Breast epithelium (tissue), 4 donors: Measurements from ENCODE around the gene ZNF69. TPM values are rescaled to one million over a fixed set of nuclear protein-coding genes. Genes with fewer than 3 reads are reported as not detected.
A peak's percentile ranks its signal among the peaks of the same experiment; 100 is the strongest.
"Not testable (repeated sequence)": the region's sequence is repeated elsewhere in the genome, so short reads cannot be mapped to it uniquely, and the experiment has no call there.

Source experiments
- DNase-seq, 2 donors: peaks; one replicate each; pipeline ENCODE4 v3.0.0-alpha.2; 2019; ENCODE audit warnings: low spot score in 2 of 2
- H3K27ac ChIP-seq, 2 donors: fragments of 200-600 bp; sonication (generic) in 1 of 2; one replicate each; pipeline ENCODE4 v1.5.1; 2016 to 2019; ENCODE audit warnings: mild to moderate bottlenecking in 1 of 2
- H3K27me3 ChIP-seq, 2 donors: fragments of 200-600 bp; sonication (generic) in 1 of 2; one replicate each; pipeline versions ENCODE4 v1.5.1 to v1.6.0; 2017 to 2019; ENCODE audit warnings: control low read depth in 1 of 2, mild to moderate bottlenecking in 1 of 2
- H3K36me3 ChIP-seq: fragments of 200-600 bp; one replicate; pipeline ENCODE4 v1.5.1; 2019
- H3K4me1 ChIP-seq, 2 donors: fragments of 200-600 bp; sonication (generic); one replicate each; pipeline ENCODE4 v1.5.1; 2016 to 2019; ENCODE audit warnings: control low read depth in 1 of 2
- H3K4me3 ChIP-seq, 3 donors: fragments of 200-600 bp; sonication (generic); 1 replicate in 2 of 3; 2 replicates in 1 of 3; pipeline ENCODE4 v1.5.1; 2016 to 2019; ENCODE audit warnings: mild to moderate bottlenecking in 3 of 3, moderate library complexity in 2 of 3
- H3K9me3 ChIP-seq, 2 donors: fragments of 200-600 bp; sonication (generic) in 1 of 2; one replicate each; pipeline ENCODE4 v1.5.1; 2016 to 2019; ENCODE audit warnings: control low read depth in 1 of 2
- CTCF ChIP-seq, 3 donors: fragments of 450-650 bp; IDR thresholded peaks; one replicate each; pipeline ENCODE4 v1.5.1; 2016 to 2017; ENCODE audit warnings: antibody characterized with exemption in 3 of 3, mild to moderate bottlenecking in 3 of 3, moderate library complexity in 3 of 3
- POLR2A ChIP-seq: fragments of 450-650 bp; IDR thresholded peaks from one replicate; pipeline ENCODE4 v1.6.1; 2016; ENCODE audit warnings: antibody characterized with exemption, mild to moderate bottlenecking, moderate library complexity
- POLR2AphosphoS5 ChIP-seq, 3 donors: sonication (generic); formaldehyde crosslinking; IDR thresholded peaks; one replicate each; pipeline ENCODE4 v1.6.1; 2017; ENCODE audit warnings: antibody characterized with exemption in 3 of 3
- intact Hi-C: fragments of 100-400 bp; cut with DNase I; formaldehyde crosslinking; loops from one replicate; pipeline ENCODE4 v1.15.1; 2023; ENCODE audit warnings: low total_unique reads
- total RNA-seq, 3 donors: library from RNA; depleted of rRNA; stranded (reverse); fragments of >200 nt; gene quantifications; one replicate each; pipeline ENCODE4 v1.1.0, GENCODE V29; 2016

ZNF69 gene
- total RNA-seq, 3 donors from 2014 or later, result 16.3 to 26.1 (median 20.0) TPM

GRCh38 chr19:11927227-11927626 lies 39.6 kb downstream of the ZNF69 start:
- no peaks in the 10 kb centered on the region for H3K27me3 ChIP-seq
- intact Hi-C loops, result no loop called here
- no peak overlapping the region for H3K4me3 ChIP-seq
- H3K27ac ChIP-seq, result no peak overlapping the region
- TF ChIP-seq POLR2AphosphoS5 (IDR thresholded peaks at IDR 0.05) (no peak), POLR2A (no peak), CTCF (IDR thresholded peaks at IDR 0.05) (no peak)
- H3K4me1 ChIP-seq, result peaks cover 0 to 4% of the 10 kb centered on the region in 2 donors
- H3K9me3 ChIP-seq, result no peaks in the 10 kb centered on the region
- H3K36me3 ChIP-seq, result no peaks in the 10 kb centered on the region
- DNase-seq, result no peak

DNA sequence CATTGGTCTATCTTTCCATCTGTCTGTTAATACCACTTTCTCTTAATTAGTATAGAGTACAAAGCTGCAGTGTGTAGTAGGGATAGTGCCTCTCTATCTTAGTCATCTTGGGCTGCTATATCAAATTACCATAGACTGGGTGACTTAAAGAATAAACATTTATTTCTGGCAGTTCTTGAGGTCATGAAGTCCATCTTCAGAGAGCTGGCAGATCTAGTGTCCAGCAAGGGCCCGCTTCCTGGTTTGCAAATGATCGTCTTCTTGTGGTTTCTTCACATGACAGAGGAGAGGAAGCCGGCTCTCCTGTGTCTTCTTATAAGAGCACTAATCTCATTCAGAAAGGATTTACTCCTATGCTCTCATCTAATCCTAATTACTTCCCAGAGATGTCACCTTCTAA lies 43.5 kb downstream of the ZNF69 start:
- Histone ChIP-seq H3K4me1 (peaks cover 0 to 2% of the 10 kb centered on the region in 2 donors), H3K36me3 (no peaks in the 10 kb centered on the region), H3K27ac (no peak overlapping the region), H3K9me3 (peaks cover 22 to 23% of the 10 kb centered on the region in 2 donors), H3K4me3 (no peak overlapping the region), H3K27me3 (no peaks in the 10 kb centered on the region)
- DNase-seq, result no peak
- TF ChIP-seq POLR2A, result no peak
- TF ChIP-seq CTCF (IDR thresholded peaks at IDR 0.05), result no peak
- no peak for TF ChIP-seq POLR2AphosphoS5 (IDR thresholded peaks at IDR 0.05)
- intact Hi-C loops, result loop anchor here (10.0 kb wide), 1 partner anchor 54 kb away; no protein-coding TSS in a partner anchor

DNA sequence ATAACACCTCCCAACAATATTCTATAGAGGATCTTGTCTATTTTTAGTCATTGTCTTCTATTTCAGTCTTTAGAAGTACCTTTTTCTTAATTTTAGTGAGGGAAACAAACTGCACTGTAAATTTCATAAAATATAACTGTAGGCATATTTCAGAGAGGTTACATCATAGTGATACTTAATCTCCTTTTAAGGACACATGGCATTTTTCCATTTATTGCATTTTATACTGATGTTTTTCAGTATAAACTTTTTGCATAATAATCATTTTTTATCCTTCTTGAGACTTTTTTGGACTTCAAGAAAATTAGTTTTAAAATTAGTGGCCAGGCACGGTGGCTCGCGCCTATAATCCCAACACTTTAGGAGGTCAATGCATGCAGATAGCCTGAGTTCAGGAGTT lies 43.9 kb downstream of the ZNF69 start:
- Histone ChIP-seq H3K4me3 (no peak overlapping the region), H3K27ac (no peak overlapping the region), H3K36me3 (no peaks in the 10 kb centered on the region), H3K27me3 (no peaks in the 10 kb centered on the region), H3K4me1 (no peaks in the 10 kb centered on the region), H3K9me3 (peaks cover 23 to 24% of the 10 kb centered on the region in 2 donors)
- DNase-seq, result no peak
- TF ChIP-seq POLR2AphosphoS5 (IDR thresholded peaks at IDR 0.05) (no peak), POLR2A (no peak), CTCF (IDR thresholded peaks at IDR 0.05) (no peak)
- intact Hi-C loops, result loop anchor here (10.0 kb wide), 1 partner anchor 53 kb away; no protein-coding TSS in a partner anchor

- intact Hi-C loops, result loop anchor here (10.0 kb wide), 1 partner anchor 49 kb away; no protein-coding TSS in a partner anchor
- H3K9me3 ChIP-seq, result peaks cover 56 to 61% of the 10 kb centered on the region in 2 donors
- H3K27ac ChIP-seq, H3K36me3 ChIP-seq, H3K4me3 ChIP-seq, DNase-seq, H3K27me3 ChIP-seq, H3K4me1 ChIP-seq: not testable (repeated sequence)
These were observed 48.2 kb downstream of the ZNF69 start for GRCh38 chr19:11935829-11936228.

GRCh38 chr19:11938383-11938782 lies 50.8 kb downstream of the ZNF69 start:
- intact Hi-C loops, result loop anchor here (10.0 kb wide), 1 partner anchor 46 kb away; no protein-coding TSS in a partner anchor
- DNase-seq, H3K27ac ChIP-seq, H3K4me3 ChIP-seq, H3K4me1 ChIP-seq, H3K36me3 ChIP-seq, H3K27me3 ChIP-seq: not testable (repeated sequence)
- H3K9me3 ChIP-seq, result peaks cover 81 to 86% of the 10 kb centered on the region in 2 donors

DNA sequence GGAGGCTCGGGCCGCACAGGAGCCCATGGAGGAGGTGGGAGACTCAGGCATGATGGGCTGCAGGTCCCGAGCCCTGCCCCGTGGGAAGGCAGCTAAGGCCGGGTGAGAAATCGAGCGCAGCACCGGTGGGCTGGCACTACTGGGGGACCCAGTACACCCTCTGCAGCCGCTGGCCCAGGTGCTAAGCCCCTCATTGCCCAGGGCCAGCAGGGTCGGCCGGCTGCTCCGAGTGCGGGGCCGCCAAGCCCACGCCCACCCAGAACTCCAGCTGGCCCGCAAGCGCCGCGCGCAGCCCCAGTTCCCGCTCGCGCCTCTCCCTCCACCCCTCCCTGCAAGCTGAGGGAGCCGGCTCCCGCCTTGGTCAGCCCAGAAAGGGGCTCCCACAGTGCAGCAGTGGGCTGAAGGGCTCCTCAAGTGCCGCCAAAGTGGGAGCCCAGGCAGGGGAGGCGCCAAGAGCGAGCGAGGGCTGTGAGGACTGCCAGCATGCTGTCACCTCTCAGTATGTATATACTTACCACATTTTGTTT lies 53.8 kb downstream of the ZNF69 start:
- intact Hi-C loops, result not testable (repeated sequence)

More for the DNA sequence above, 53.8 kb downstream of the ZNF69 start:
- H3K4me1 ChIP-seq, H3K27ac ChIP-seq, DNase-seq, H3K27me3 ChIP-seq, H3K36me3 ChIP-seq: not testable (repeated sequence)
- Histone ChIP-seq H3K4me3 (peak overlapping the region in 1 of 3 donors; percentile 22), H3K9me3 (peaks cover 89 to 94% of the 10 kb centered on the region in 2 donors)
